IMR-90 (cell line): Measurements from ENCODE around the gene TSPAN17. TPM values are rescaled to one million over a fixed set of nuclear protein-coding genes. Genes with fewer than 3 reads are reported as not detected.

Experiments used
- ATAC-seq: fragments of 200-7000 bp; cut with Tn5 transposase; 2 replicates; pipeline ENCODE4 v1.9.1; 2020; ENCODE audit warnings: low read depth, mild to moderate bottlenecking, moderate library complexity
- BruUV-seq: library from RNA; stranded (reverse); fragments of 400-500 nt; replicated peaks from 2 replicates; lab custom pipeline; 2021; lab: Mats Ljungman, UMichigan
- CTCF ChIA-PET: fragments of 300-600 bp; formaldehyde crosslinking; extraction: SDS; loops from one replicate; lab custom pipeline; 2021; ENCODE audit warnings: antibody characterized with exemption; lab: Yijun Ruan, JAX
- POLR2A ChIA-PET: fragments of 300-600 bp; sonication (Branson Sonifier 250); formaldehyde crosslinking; loops from one replicate; lab custom pipeline; 2022; ENCODE audit warnings: antibody characterized with exemption; ENCODE audit not compliant: unreplicated experiment; lab: Charles Lee
- DNase-seq: peaks from one replicate; pipeline ENCODE4 v3.0.0; 2013
- H2AFZ ChIP-seq: replicated peaks from 2 replicates; pipeline ENCODE3; 2013; ENCODE audit warnings: low read length, mild to moderate bottlenecking; ENCODE audit not compliant: poor library complexity
- H2AK5ac ChIP-seq: 2 replicates; pipeline ENCODE4 v1.6.1; 2013; ENCODE audit warnings: low read depth, low read length, inconsistent platforms
- H2AK9ac ChIP-seq: replicated peaks from 2 replicates; pipeline ENCODE3; 2013; ENCODE audit warnings: mild to moderate bottlenecking, low read depth, low read length, moderate library complexity; ENCODE audit not compliant: poor library complexity
- H2BK120ac ChIP-seq: 2 replicates; pipeline ENCODE4 v1.6.1; 2013; ENCODE audit warnings: low read depth, low read length, inconsistent platforms
- H2BK15ac ChIP-seq: 3 replicates; pipeline ENCODE4 v1.6.1; 2013; ENCODE audit warnings: low read depth, low read length, inconsistent platforms
- H2BK20ac ChIP-seq: 2 replicates; pipeline ENCODE4 v1.6.1; 2013; ENCODE audit warnings: low read depth, mild to moderate bottlenecking, inconsistent platforms, low read length, moderate library complexity
- H2BK5ac ChIP-seq: 2 replicates; pipeline ENCODE4 v1.6.1; 2013; ENCODE audit warnings: mild to moderate bottlenecking, low read depth, low read length, inconsistent platforms; ENCODE audit not compliant: poor library complexity, severe bottlenecking
- H3K14ac ChIP-seq: replicated peaks from 2 replicates; pipeline ENCODE4 v1.6.1; 2013; ENCODE audit warnings: low read depth, low read length, inconsistent platforms
- H3K18ac ChIP-seq: 2 replicates; pipeline ENCODE4 v1.6.1; 2013; ENCODE audit warnings: low read depth, low read length, control low read depth
- H3K23ac ChIP-seq: 2 replicates; pipeline ENCODE4 v1.6.1; 2013; ENCODE audit warnings: low read depth, low read length, inconsistent platforms
- H3K27ac ChIP-seq: 2 replicates; pipeline ENCODE4 v1.5.1; 2013; ENCODE audit warnings: mild to moderate bottlenecking, control low read depth, low read length; ENCODE audit not compliant: insufficient read depth
- H3K27me3 ChIP-seq: 2 replicates; pipeline ENCODE4 v1.6.1; 2013; ENCODE audit warnings: low read length; ENCODE audit not compliant: control insufficient read depth, insufficient read depth
- H3K36me3 ChIP-seq: 2 replicates; pipeline ENCODE4 v1.6.1; 2013; ENCODE audit warnings: low read length, mixed read lengths; ENCODE audit not compliant: control insufficient read depth, insufficient read depth
- H3K4ac ChIP-seq: 2 replicates; pipeline ENCODE4 v1.6.1; 2013; ENCODE audit warnings: low read depth, low read length, inconsistent platforms
- H3K4me1 ChIP-seq: 2 replicates; pipeline ENCODE4 v1.6.1; 2013; ENCODE audit warnings: low read length, mixed read lengths; ENCODE audit not compliant: control insufficient read depth, insufficient read depth
- H3K4me2 ChIP-seq: 2 replicates; pipeline ENCODE4 v1.6.1; 2013; ENCODE audit warnings: low read depth, mild to moderate bottlenecking, control low read depth, low read length, moderate library complexity
- H3K4me3 ChIP-seq: 2 replicates; pipeline ENCODE4 v1.5.1; 2013; ENCODE audit warnings: low read depth, mild to moderate bottlenecking, control low read depth, low read length, moderate library complexity; ENCODE audit not compliant: insufficient read depth
- H3K56ac ChIP-seq: 2 replicates; pipeline ENCODE4 v1.6.1; 2013; ENCODE audit warnings: low read length, inconsistent platforms; ENCODE audit not compliant: insufficient read depth; ENCODE audit errors: extremely low read depth
- H3K79me1 ChIP-seq, 2 experiments: 2 replicates each; pipeline ENCODE4 v1.6.1; 2013; ENCODE audit warnings: low read length in 2 of 2, inconsistent platforms in 1 of 2, low read depth in 1 of 2
- H3K9ac ChIP-seq: 2 replicates; pipeline ENCODE4 v1.6.1; 2013; ENCODE audit warnings: low read depth, low read length, control low read depth
- H3K9me1 ChIP-seq: 2 replicates; pipeline ENCODE4 v1.6.1; 2013; ENCODE audit warnings: low read length, inconsistent platforms; ENCODE audit not compliant: insufficient read depth
- H3K9me3 ChIP-seq: 2 replicates; pipeline ENCODE4 v1.6.1; 2013; ENCODE audit warnings: low read length; ENCODE audit not compliant: control insufficient read depth, insufficient read depth
- H4K20me1 ChIP-seq: 2 replicates; pipeline ENCODE4 v1.6.1; 2013; ENCODE audit warnings: low read length, inconsistent platforms; ENCODE audit not compliant: insufficient read depth
- H4K5ac ChIP-seq: 2 replicates; pipeline ENCODE4 v1.6.1; 2013; ENCODE audit warnings: mild to moderate bottlenecking, low read depth, low read length, control low read depth
- H4K8ac ChIP-seq, 2 experiments: 2 replicates each; pipeline ENCODE4 v1.6.1; 2013; ENCODE audit warnings: low read depth in 2 of 2, low read length in 2 of 2, control low read depth in 1 of 2, inconsistent platforms in 1 of 2
- H4K91ac ChIP-seq: 2 replicates; pipeline ENCODE4 v1.6.1; 2013; ENCODE audit warnings: low read depth, low read length, inconsistent platforms; ENCODE audit not compliant: insufficient read depth
- BHLHE40 ChIP-seq: fragments of 150-350 bp; IDR thresholded peaks from 2 replicates; pipeline ENCODE4 v1.6.1; 2016; ENCODE audit warnings: mild to moderate bottlenecking, low read depth, low read length
- CEBPB ChIP-seq: IDR thresholded peaks from 2 replicates; pipeline ENCODE4 v1.6.1; 2012; ENCODE audit warnings: low read depth, low read length, improper control_type of control experiment
- CHD1 ChIP-seq: IDR thresholded peaks from 2 replicates; pipeline ENCODE4 v1.6.1; 2012; ENCODE audit warnings: low read depth, low read length, improper control_type of control experiment
- FOS ChIP-seq: fragments of 150-350 bp; IDR thresholded peaks from 2 replicates; pipeline ENCODE4 v1.6.1; 2016; ENCODE audit warnings: low read depth, low read length
- MAFK ChIP-seq: IDR thresholded peaks from 2 replicates; pipeline ENCODE4 v1.6.1; 2012; ENCODE audit warnings: low read depth, low read length, improper control_type of control experiment
- MAZ ChIP-seq: IDR thresholded peaks from 2 replicates; pipeline ENCODE4 v1.6.1; 2012; ENCODE audit warnings: low read depth, mild to moderate bottlenecking, low read length, improper control_type of control experiment, moderate library complexity, borderline replicate concordance
- MXI1 ChIP-seq: IDR thresholded peaks from 2 replicates; pipeline ENCODE4 v1.6.1; 2012; ENCODE audit warnings: low read depth, mild to moderate bottlenecking, low read length, moderate library complexity, borderline replicate concordance
- NFE2L2 ChIP-seq: fragments of 150-350 bp; IDR thresholded peaks from 2 replicates; pipeline ENCODE4 v1.6.1; 2016; ENCODE audit warnings: low read depth, mild to moderate bottlenecking, low read length
- POLR2A ChIP-seq: IDR thresholded peaks from 2 replicates; pipeline ENCODE4 v1.6.1; 2012; ENCODE audit warnings: mild to moderate bottlenecking, low read depth, low read length
- RAD21 ChIP-seq: IDR thresholded peaks from 2 replicates; pipeline ENCODE4 v1.6.1; 2012; ENCODE audit warnings: low read length, improper control_type of control experiment
- RCOR1 ChIP-seq: IDR thresholded peaks from 2 replicates; pipeline ENCODE4 v1.6.1; 2012; ENCODE audit warnings: mild to moderate bottlenecking, low read length, improper control_type of control experiment; ENCODE audit not compliant: insufficient replicate concordance
- RFX5 ChIP-seq: IDR thresholded peaks from 2 replicates; pipeline ENCODE4 v1.8.0; 2012; ENCODE audit warnings: low read depth, mild to moderate bottlenecking, low read length, moderate library complexity
- SMC3 ChIP-seq: fragments of 150-350 bp; IDR thresholded peaks from 2 replicates; pipeline ENCODE4 v1.6.1; 2016; ENCODE audit warnings: low read depth, mild to moderate bottlenecking, antibody characterized with exemption, low read length, moderate library complexity
- WGBS, 2 experiments: methylation state at CpG; one replicate each; pipeline versions ENCODE4 v1.1.5 to v1.1.7; 2013; ENCODE audit warnings: missing lambda C conversion rate in 2 of 2; ENCODE audit not compliant: insufficient read length in 1 of 2; ENCODE audit errors: extremely low coverage in 2 of 2; 5-methylcytosine and 5-hydroxymethylcytosine counted together
- dilution Hi-C: fragments of 300-500 bp; cut with HindIII; formaldehyde crosslinking; loops from one replicate; pipeline ENCODE4 v1.14.3; 2018; ENCODE audit warnings: low sequenced_read_pairs; ENCODE audit not compliant: unreplicated experiment
- in situ Hi-C: fragments of 300-500 bp; cut with MboI; formaldehyde crosslinking; loops from 3 replicates; pipeline ENCODE4 v1.14.3; 2019; ENCODE audit warnings: low sequenced_read_pairs, inconsistent platforms, mixed read lengths
- intact Hi-C: fragments of 100-400 bp; cut with micrococcal nuclease; formaldehyde crosslinking; loops from 2 replicates; pipeline ENCODE4 v1.10.0; 2022
- polyA plus RNA-seq, 3 experiments: library from polyadenylated mRNA; depleted of rRNA; stranded (reverse); fragments of >200 nt; gene quantifications; 2 replicates each; pipeline ENCODE4 v1.2.3, GENCODE V29; 2012; ENCODE audit warnings: low replicate concordance in 1 of 3
- total RNA-seq: library from RNA; depleted of rRNA; stranded (reverse); fragments of >200 nt; gene quantifications from 2 replicates; pipeline ENCODE4 v1.2.3, GENCODE V29; 2012
- TF ChIP-seq, protein P1 (sequence below): conservative IDR thresholded peaks from 2 replicates; pipeline ENCODE4 v1.5.1; 2012; ENCODE audit warnings: mild to moderate bottlenecking, low read depth, low read length, improper control_type of control experiment
- TF ChIP-seq, protein P2 (sequence below): fragments of 150-350 bp; IDR thresholded peaks from 2 replicates; pipeline ENCODE4 v1.6.1; 2017; ENCODE audit warnings: mild to moderate bottlenecking, antibody characterized with exemption, low read length, low read depth
- TF ChIP-seq, protein P3 (sequence below): fragments of 150-350 bp; IDR thresholded peaks from 2 replicates; pipeline ENCODE4 v1.6.1; 2016; ENCODE audit warnings: low read depth, mild to moderate bottlenecking, low read length, moderate library complexity, borderline replicate concordance

The TSPAN17 gene
- total and polyA plus RNA-seq, 2 of the 4 experiments (the other 2 are of a cell fraction) = 34.2 to 41.6 TPM

DNA sequence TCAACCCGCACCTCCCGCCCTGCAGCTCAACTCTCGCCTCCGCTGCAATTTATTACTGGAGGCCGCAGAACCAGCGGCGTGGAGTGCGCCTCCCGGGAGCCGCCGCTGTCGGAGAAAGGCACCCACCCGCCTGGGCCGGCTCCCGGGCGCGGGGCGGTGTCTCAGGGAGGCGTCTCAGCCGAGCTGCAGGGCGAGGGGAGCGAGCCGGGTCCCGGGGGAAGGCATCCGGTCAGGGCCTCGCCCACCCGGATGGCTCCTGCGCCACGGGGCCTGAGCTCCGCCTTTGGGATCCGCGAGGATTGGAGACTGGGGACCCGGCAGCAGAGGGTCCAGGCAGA is 32.9 kb downstream of the TSPAN17 start:
- intact Hi-C loops (no loop called here), dilution Hi-C loops (no loop called here), in situ Hi-C loops (no loop called here)
- Histone ChIP-seq H2AFZ (peak overlapping the region; percentile 47), H4K5ac (no peak overlapping the region), H2BK5ac (no peak overlapping the region), H3K9me1 (no peaks in the 10 kb centered on the region), H3K79me1 (no peaks in the 10 kb centered on the region), H3K9ac (no peak overlapping the region), H4K20me1 (no peaks in the 10 kb centered on the region), H3K9me3 (0 out of 2 replicates have a peak, but pooled peaks cover 2% of the 10 kb centered on the region), H2AK9ac (no peak overlapping the region), H3K23ac (no peak overlapping the region), H3K4me1 (no peaks in the 10 kb centered on the region), H2BK120ac (no peak overlapping the region), H3K4ac (no peak overlapping the region), H2BK20ac (no peak overlapping the region), H4K91ac (no peak overlapping the region), H3K56ac (no peak overlapping the region), H2BK15ac (no peak overlapping the region), H3K27ac (no peak overlapping the region), H3K4me3 (no peak overlapping the region), H3K4me2 (no peak overlapping the region), H3K18ac (no peak overlapping the region), H3K14ac (no peak overlapping the region), H4K8ac (no peak overlapping the region), H3K27me3 (peaks cover 62% of the 10 kb centered on the region), H2AK5ac (no peak overlapping the region), H3K36me3 (no peaks in the 10 kb centered on the region)
- no peak for TF ChIP-seq CHD1
- TF ChIP-seq RFX5 = no peak
- TF ChIP-seq, protein P1, sequence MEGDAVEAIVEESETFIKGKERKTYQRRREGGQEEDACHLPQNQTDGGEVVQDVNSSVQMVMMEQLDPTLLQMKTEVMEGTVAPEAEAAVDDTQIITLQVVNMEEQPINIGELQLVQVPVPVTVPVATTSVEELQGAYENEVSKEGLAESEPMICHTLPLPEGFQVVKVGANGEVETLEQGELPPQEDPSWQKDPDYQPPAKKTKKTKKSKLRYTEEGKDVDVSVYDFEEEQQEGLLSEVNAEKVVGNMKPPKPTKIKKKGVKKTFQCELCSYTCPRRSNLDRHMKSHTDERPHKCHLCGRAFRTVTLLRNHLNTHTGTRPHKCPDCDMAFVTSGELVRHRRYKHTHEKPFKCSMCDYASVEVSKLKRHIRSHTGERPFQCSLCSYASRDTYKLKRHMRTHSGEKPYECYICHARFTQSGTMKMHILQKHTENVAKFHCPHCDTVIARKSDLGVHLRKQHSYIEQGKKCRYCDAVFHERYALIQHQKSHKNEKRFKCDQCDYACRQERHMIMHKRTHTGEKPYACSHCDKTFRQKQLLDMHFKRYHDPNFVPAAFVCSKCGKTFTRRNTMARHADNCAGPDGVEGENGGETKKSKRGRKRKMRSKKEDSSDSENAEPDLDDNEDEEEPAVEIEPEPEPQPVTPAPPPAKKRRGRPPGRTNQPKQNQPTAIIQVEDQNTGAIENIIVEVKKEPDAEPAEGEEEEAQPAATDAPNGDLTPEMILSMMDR = no peak
- no peak for TF ChIP-seq NFE2L2
- no peak for TF ChIP-seq BHLHE40
- no peak for TF ChIP-seq MAFK
- TF ChIP-seq, protein P2, sequence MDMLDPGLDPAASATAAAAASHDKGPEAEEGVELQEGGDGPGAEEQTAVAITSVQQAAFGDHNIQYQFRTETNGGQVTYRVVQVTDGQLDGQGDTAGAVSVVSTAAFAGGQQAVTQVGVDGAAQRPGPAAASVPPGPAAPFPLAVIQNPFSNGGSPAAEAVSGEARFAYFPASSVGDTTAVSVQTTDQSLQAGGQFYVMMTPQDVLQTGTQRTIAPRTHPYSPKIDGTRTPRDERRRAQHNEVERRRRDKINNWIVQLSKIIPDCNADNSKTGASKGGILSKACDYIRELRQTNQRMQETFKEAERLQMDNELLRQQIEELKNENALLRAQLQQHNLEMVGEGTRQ = no peak
- no peak for TF ChIP-seq SMC3
- no peak for TF ChIP-seq RCOR1
- TF ChIP-seq FOS = no peak
- no peak for TF ChIP-seq RAD21
- no peak for TF ChIP-seq MXI1
- TF ChIP-seq CEBPB = no peak
- TF ChIP-seq, protein P3, sequence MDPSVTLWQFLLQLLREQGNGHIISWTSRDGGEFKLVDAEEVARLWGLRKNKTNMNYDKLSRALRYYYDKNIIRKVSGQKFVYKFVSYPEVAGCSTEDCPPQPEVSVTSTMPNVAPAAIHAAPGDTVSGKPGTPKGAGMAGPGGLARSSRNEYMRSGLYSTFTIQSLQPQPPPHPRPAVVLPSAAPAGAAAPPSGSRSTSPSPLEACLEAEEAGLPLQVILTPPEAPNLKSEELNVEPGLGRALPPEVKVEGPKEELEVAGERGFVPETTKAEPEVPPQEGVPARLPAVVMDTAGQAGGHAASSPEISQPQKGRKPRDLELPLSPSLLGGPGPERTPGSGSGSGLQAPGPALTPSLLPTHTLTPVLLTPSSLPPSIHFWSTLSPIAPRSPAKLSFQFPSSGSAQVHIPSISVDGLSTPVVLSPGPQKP = no peak
- TF ChIP-seq MAZ = no peak
- no peak for TF ChIP-seq POLR2A
- CTCF ChIA-PET = interaction anchor here (0.6 kb wide), 1 partner anchor 435 kb away, joined by 3 read pairs; no protein-coding TSS in a partner anchor
- ATAC-seq (peak; percentile 50), DNase-seq (no peak)
- no TSS peak for BruUV-seq
- POLR2A ChIA-PET = no interaction called here
- 13% methylated on average over 8 of the region's 33 CpGs; no CpG with 5 or more reads in 1 of the 2 experiments for WGBS, 2 experiments
